ENCODE measurements around the gene RLN3. TPM values are rescaled to one million over a fixed set of nuclear protein-coding genes. Genes with fewer than 3 reads are reported as not detected.

RLN3 gene
- total RNA-seq, 6 donors from 2014 or later = 0.43 TPM; not detected in 5

DNA sequence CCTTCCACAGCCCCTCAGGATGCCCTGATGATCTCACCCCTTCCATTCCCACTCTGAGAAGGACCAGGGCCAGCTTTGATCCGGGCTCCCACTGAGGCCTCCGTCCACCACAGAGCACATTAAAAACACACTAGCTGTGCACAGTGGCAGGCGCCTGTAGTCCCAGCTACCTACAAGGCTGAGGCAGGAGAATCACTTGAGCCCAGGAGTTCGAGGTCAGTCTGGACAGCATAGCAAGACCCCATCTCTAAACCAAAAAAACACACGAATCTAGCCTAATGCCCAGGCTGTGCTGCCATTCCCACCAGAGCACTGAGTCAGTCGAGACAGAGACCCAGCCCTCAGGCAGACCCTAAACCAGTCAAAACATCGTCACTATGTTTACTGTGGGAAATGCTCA is 35.9 kb upstream of the RLN3 start:
- 97 to 100% methylated on average over 4 to 7 of the region's 7 CpGs for WGBS, 2 donors
- no peak for ATAC-seq (ENCODE audit: low FRiP score in 2 of 2)
- H3K27ac ChIP-seq = no peak overlapping the region

DNA sequence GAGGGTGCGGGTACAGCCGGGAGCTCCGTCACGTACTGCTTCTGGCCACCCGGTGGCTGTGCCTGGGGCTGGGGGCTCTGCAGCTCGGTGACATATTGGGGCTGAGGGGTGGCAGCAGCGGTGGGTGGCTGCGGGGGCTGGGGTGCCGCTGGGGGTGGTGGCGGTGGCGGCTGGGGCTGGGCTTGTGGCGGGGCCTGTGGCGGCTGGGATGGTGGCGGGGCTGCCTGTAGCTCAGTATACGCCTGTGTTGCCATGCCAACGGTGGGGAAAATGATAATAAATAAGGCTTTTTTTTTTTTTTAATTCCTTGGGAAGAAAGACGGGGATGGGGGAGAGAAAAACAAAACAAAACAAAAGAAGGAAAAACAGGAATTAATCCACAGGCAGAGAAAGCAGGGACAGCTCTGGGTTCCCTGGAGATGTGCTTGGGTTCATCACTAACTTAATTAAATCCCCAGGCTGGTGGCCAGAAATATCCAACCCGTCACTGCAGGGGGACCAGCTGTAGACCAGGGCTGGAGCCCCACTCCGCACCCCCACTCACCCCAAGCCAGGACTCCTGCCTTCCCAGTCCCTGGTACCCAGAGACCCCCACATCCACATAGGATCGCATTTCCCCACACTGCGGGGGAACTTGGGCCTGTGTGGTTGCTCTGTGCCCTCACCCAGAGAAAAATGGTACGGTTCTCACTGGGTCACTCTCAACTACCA is 34.2 kb upstream of the RLN3 start:
- H3K4me1 ChIP-seq = peaks cover 0 to 5% (median 0%) of the 10 kb centered on the region in 4 donors
- H3K4me3 ChIP-seq = no peak overlapping the region
- no peak for ATAC-seq (ENCODE audit: low FRiP score in 2 of 2)
- DNase-seq = peak in 1 of 2 donors; percentile 52
- H3K36me3 ChIP-seq = peaks cover 0 to 32% (median 26%) of the 10 kb centered on the region in 4 donors
- H3K27ac ChIP-seq = no peak overlapping the region
- TF ChIP-seq, protein P1, sequence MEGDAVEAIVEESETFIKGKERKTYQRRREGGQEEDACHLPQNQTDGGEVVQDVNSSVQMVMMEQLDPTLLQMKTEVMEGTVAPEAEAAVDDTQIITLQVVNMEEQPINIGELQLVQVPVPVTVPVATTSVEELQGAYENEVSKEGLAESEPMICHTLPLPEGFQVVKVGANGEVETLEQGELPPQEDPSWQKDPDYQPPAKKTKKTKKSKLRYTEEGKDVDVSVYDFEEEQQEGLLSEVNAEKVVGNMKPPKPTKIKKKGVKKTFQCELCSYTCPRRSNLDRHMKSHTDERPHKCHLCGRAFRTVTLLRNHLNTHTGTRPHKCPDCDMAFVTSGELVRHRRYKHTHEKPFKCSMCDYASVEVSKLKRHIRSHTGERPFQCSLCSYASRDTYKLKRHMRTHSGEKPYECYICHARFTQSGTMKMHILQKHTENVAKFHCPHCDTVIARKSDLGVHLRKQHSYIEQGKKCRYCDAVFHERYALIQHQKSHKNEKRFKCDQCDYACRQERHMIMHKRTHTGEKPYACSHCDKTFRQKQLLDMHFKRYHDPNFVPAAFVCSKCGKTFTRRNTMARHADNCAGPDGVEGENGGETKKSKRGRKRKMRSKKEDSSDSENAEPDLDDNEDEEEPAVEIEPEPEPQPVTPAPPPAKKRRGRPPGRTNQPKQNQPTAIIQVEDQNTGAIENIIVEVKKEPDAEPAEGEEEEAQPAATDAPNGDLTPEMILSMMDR (IDR thresholded peaks at IDR 0.05) = no peak
- TF ChIP-seq EP300 (IDR thresholded peaks at IDR 0.05) = no peak
- WGBS, 2 donors = 92 to 93% methylated on average over 21 to 22 of the region's 22 CpGs
- peaks cover 0 to 1% (median 0%) of the 10 kb centered on the region in 4 donors for H3K9me3 ChIP-seq
- no peaks in the 10 kb centered on the region for H3K27me3 ChIP-seq

More for the DNA sequence above, 35.9 kb upstream of the RLN3 start:
- TF ChIP-seq POLR2AphosphoS5 (IDR thresholded peaks at IDR 0.05) (no peak), POLR2A (IDR thresholded peaks at IDR 0.05) (no peak), EP300 (IDR thresholded peaks at IDR 0.05) (no peak)
- TF ChIP-seq, protein P1 (IDR thresholded peaks at IDR 0.05) = no peak
- DNase-seq = no peak
- peaks cover 0 to 29% (median 19%) of the 10 kb centered on the region in 4 donors for H3K36me3 ChIP-seq
- H3K4me1 ChIP-seq = peaks cover 9 to 20% (median 15%) of the 10 kb centered on the region in 4 donors
- no peak overlapping the region for H3K4me3 ChIP-seq
- no peaks in the 10 kb centered on the region for H3K9me3 ChIP-seq
- no peaks in the 10 kb centered on the region for H3K27me3 ChIP-seq

DNA sequence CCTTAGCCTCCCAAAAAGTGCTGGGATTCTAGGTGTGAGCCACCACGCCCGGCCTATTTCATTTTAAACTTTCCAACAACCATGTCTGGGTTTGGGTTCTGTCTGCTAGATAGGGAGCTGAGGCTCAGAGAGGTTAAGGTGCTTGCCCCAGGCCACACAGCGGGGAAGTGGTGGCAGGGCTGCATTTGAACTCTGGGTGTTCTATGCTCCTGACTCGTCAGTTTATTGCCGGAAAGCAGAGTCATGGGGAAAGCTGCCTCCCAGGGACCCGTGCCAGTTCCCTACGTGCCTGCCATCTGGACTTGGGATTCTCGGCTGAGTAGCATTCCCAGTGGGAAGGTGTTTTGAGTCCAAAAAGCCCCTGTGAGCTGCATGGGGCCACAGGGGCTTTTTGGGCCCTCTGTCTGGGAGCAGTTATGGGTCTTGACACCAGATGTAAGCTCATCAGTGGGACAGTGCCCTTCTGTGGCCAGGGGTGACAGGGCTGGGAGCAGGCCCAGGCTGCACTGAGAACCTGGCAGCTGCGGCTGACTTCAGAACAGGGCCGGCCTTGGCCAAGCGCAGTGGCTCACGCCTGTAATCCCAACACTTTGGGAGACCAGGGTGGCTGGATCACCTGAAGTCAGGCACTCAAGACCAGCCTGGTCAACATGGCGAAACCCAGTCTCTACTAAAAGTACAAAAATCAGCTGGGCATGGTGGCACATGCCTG is 32.8 kb upstream of the RLN3 start:
- Histone ChIP-seq H3K27me3 (no peaks in the 10 kb centered on the region), H3K9me3 (peaks cover 0 to 6% (median 0%) of the 10 kb centered on the region in 4 donors), H3K4me1 (peaks cover 0 to 5% (median 0%) of the 10 kb centered on the region in 4 donors), H3K27ac (no peak overlapping the region), H3K36me3 (peaks cover 0 to 29% (median 25%) of the 10 kb centered on the region in 4 donors), H3K4me3 (no peak overlapping the region)
- ATAC-seq (ENCODE audit: low FRiP score in 2 of 2) (no peak), DNase-seq (peak in 1 of 2 donors; percentile 55)
- TF ChIP-seq POLR2AphosphoS5 (IDR thresholded peaks at IDR 0.05) (no peak), POLR2A (IDR thresholded peaks at IDR 0.05) (no peak), EP300 (IDR thresholded peaks at IDR 0.05) (no peak)
- TF ChIP-seq, protein P1 (IDR thresholded peaks at IDR 0.05) = no peak
- WGBS, 2 donors = 86 to 95% methylated on average over 4 to 13 of the region's 13 CpGs

DNA sequence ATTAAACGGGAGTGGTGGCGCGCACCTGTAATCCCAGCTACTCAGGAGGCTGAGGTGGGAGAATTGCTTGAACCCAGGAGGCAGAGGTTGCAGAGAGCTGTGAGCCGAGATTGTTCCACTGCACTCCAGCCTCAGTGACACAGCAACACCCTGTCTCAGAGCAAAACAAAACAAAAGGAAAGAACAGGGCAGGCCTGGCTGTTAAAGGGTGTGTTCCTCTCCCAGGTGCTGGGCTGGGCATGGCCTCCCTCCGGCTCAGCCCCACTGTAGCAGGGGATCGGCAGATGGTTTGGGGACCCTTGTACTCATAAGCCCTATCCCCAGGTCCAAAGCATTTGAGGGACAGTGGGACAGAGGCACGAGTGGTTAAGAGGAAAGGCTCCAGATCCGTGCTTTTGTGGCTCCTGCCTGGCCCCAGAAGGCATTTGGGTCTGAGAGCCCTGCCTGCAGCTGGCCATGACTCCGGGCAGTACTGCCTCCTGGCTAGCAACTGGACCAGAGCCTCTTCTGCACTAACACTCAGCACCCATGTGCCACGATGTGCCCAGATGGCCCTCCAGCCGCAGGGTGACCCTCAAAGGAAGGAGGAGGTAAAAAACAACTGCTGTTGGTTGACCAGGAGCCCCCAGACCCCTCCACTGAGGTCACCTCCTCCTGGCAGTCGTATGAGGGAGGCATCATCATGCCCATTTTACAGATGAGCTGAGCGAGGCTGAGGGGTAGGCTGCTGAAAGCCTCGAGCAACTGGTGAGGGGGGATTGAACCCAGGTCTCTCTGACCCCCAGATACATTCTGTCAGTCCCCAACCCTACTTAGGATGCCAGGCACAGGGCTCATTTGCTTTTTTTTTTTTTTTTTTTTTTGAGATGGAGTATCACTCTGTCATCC is 31.8 kb upstream of the RLN3 start:
- Histone ChIP-seq H3K4me3 (no peak overlapping the region), H3K4me1 (peaks cover 0 to 5% (median 0%) of the 10 kb centered on the region in 4 donors), H3K27ac (no peak overlapping the region), H3K27me3 (no peaks in the 10 kb centered on the region), H3K9me3 (peaks cover 0 to 6% (median 0%) of the 10 kb centered on the region in 4 donors), H3K36me3 (peaks cover 0 to 29% (median 22%) of the 10 kb centered on the region in 4 donors)
- TF ChIP-seq POLR2AphosphoS5 (IDR thresholded peaks at IDR 0.05) (no peak), EP300 (IDR thresholded peaks at IDR 0.05) (no peak), POLR2A (IDR thresholded peaks at IDR 0.05) (no peak)
- TF ChIP-seq, protein P1 (IDR thresholded peaks at IDR 0.05) = no peak
- no peak for ATAC-seq (ENCODE audit: low FRiP score in 2 of 2)
- WGBS, 2 donors = 92 to 97% methylated on average over 7 to 14 of the region's 14 CpGs
- no peak for DNase-seq
